Measurements from ENCODE around the gene PRR19.

DNA sequence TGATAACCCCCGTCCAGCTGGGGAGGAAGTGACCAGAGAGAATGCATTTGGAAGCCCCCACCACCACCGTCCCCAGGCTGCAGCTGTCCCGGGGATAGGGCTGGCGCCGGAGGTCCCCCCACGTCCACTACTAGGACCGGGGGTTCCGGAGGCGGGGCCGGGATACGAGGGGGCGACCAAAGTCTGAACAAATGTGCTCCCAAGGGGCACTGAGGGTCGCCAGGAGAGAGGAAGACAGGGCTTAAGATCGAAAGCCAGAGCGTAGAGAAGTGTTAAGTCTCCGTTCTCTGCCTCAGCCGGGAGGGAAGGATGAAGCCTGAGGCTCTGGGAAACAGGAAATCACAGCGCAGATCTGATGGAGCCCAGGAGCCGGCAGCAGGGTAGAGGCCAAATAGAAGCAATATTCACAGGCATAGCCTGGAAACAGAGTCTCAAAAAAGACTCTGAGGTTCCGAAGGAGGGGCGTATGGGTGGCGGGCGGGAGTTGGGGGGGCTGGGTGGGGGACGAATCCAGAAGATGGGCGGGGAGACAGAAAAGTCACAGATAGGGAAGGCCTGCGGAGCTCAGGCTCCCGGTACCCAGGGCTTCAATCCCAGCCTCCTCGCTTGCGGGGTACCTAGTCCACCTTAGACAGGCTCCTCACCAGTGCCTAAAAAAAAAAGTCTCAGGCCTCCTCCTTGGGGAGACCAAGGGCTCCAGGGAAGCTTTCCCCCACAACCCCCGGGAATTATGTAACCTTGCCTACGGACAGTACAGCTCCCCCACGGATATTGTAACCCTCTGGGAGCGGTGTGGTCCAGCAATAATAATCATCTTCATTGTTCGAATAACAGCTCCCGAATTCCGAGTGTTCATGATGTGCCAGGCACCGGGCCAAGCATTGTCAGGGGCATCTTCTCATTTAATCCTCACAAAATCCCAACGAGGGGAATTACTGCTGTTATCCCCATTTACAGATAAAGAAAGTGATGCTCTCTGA, 45.9 kb upstream of the PRR19 start:
- TF ChIP-seq, protein P1, sequence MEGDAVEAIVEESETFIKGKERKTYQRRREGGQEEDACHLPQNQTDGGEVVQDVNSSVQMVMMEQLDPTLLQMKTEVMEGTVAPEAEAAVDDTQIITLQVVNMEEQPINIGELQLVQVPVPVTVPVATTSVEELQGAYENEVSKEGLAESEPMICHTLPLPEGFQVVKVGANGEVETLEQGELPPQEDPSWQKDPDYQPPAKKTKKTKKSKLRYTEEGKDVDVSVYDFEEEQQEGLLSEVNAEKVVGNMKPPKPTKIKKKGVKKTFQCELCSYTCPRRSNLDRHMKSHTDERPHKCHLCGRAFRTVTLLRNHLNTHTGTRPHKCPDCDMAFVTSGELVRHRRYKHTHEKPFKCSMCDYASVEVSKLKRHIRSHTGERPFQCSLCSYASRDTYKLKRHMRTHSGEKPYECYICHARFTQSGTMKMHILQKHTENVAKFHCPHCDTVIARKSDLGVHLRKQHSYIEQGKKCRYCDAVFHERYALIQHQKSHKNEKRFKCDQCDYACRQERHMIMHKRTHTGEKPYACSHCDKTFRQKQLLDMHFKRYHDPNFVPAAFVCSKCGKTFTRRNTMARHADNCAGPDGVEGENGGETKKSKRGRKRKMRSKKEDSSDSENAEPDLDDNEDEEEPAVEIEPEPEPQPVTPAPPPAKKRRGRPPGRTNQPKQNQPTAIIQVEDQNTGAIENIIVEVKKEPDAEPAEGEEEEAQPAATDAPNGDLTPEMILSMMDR (IDR thresholded peaks at IDR 0.05; ENCODE audit: low read depth, low read length) = no peak
- no peak for TF ChIP-seq EZH2phosphoT487 (IDR thresholded peaks at IDR 0.05; ENCODE audit: low read depth)
